ENCODE measurements around the gene KPNA4. TPM values are rescaled to one million over a fixed set of nuclear protein-coding genes. Genes with fewer than 3 reads are reported as not detected.

The KPNA4 gene
- total and polyA plus RNA-seq, 2 of the 4 experiments (the other 2 are of a cell fraction), result 12.9 to 46.1 TPM

DNA sequence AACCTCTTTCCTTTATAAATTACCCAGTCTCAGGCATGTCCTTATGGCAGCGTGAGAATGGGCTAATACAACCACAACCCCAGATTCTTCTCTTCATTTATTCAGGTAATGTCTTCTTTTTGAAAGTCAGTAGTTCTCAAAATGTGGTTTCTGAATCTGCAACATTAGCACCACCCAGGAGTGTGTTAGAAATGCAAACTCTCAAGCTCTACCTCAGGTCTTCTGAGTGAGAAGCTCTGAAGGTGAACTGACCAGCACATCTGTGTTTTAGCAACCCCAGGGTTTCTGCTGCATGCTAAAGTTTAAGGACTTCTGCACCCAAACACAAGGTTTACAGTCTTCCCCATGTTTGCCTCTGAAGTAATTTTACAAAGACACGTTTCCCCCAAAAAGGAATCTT is 93.5 kb downstream of the KPNA4 start:
- H3K27me3 ChIP-seq (ENCODE audit: control insufficient read depth, insufficient read depth, low read length), result no peaks in the 10 kb centered on the region
- H4K5ac ChIP-seq (ENCODE audit: low read depth, low read length), result no peak overlapping the region
- no peak overlapping the region for H3K18ac ChIP-seq (ENCODE audit: low read depth, low read length)
- WGBS, 2 experiments (ENCODE audit: extremely low coverage in 2 of 2, insufficient read length in 1 of 2), result no CpG with 5 or more reads among the region's 2 CpGs
- ATAC-seq (ENCODE audit: low read depth), result no peak
- H3K4me3 ChIP-seq (ENCODE audit: insufficient read depth, low read depth, low read length), result no peak overlapping the region
- H2AFZ ChIP-seq (replicated peaks; ENCODE audit: low read length, poor library complexity), result no peak overlapping the region
- H2BK20ac ChIP-seq (ENCODE audit: low read depth, low read length), result no peak overlapping the region
- H3K14ac ChIP-seq (replicated peaks; ENCODE audit: low read depth, low read length), result no peak overlapping the region
- no peaks in the 10 kb centered on the region for H3K36me3 ChIP-seq (ENCODE audit: control insufficient read depth, insufficient read depth, low read length)
- no peak overlapping the region for H3K56ac ChIP-seq (ENCODE audit: extremely low read depth, insufficient read depth, low read length)
- H4K20me1 ChIP-seq (ENCODE audit: insufficient read depth, low read length), result no peaks in the 10 kb centered on the region
- H3K27ac ChIP-seq (ENCODE audit: insufficient read depth, low read length), result no peak overlapping the region
- in situ Hi-C loops (cut with MboI; ENCODE audit: low sequenced_read_pairs), result no loop called here
- H3K9ac ChIP-seq (ENCODE audit: low read depth, low read length), result no peak overlapping the region
- no peak overlapping the region for H4K8ac ChIP-seq (ENCODE audit: low read depth in 2 of 2, low read length in 2 of 2)
- no TSS peak for BruUV-seq (replicated peaks)
- peaks cover 8% of the 10 kb centered on the region for H3K9me3 ChIP-seq (ENCODE audit: control insufficient read depth, insufficient read depth, low read length)
- dilution Hi-C loops (cut with HindIII; ENCODE audit: low sequenced_read_pairs, unreplicated experiment), result no loop called here
- intact Hi-C loops (cut with micrococcal nuclease), result no loop called here
- ChIA-PET POLR2A (ENCODE audit: unreplicated experiment) (interaction anchor here (0.5 kb wide), 1 partner anchor 175 kb away, joined by 3 read pairs; no protein-coding TSS in a partner anchor), CTCF (no interaction called here)
- no peak overlapping the region for H2AK5ac ChIP-seq (ENCODE audit: low read depth, low read length)
- H4K91ac ChIP-seq (ENCODE audit: insufficient read depth, low read depth, low read length), result no peak overlapping the region
- no peak overlapping the region for H3K4ac ChIP-seq (ENCODE audit: low read depth, low read length)
- H2BK120ac ChIP-seq (ENCODE audit: low read depth, low read length), result no peak overlapping the region
- no peak overlapping the region for H2AK9ac ChIP-seq (replicated peaks; ENCODE audit: low read depth, low read length, poor library complexity)
- no peak overlapping the region for H3K23ac ChIP-seq (ENCODE audit: low read depth, low read length)
- no peak for TF ChIP-seq RAD21 (IDR thresholded peaks at IDR 0.05; ENCODE audit: low read length)
- TF ChIP-seq FOS (IDR thresholded peaks at IDR 0.05; ENCODE audit: low read depth, low read length), result no peak
- no peak for TF ChIP-seq NFE2L2 (IDR thresholded peaks at IDR 0.05; ENCODE audit: low read depth, low read length)
- TF ChIP-seq CTCF (conservative IDR thresholded peaks at IDR 0.05; ENCODE audit: low read depth, low read length), result no peak
- TF ChIP-seq MXI1 (IDR thresholded peaks at IDR 0.05; ENCODE audit: borderline replicate concordance, low read depth, low read length), result no peak
- no peak for TF ChIP-seq CEBPB (IDR thresholded peaks at IDR 0.05; ENCODE audit: low read depth, low read length)
- no peak for TF ChIP-seq RCOR1 (IDR thresholded peaks at IDR 0.05; ENCODE audit: insufficient replicate concordance, low read length)
- TF ChIP-seq, protein P1, sequence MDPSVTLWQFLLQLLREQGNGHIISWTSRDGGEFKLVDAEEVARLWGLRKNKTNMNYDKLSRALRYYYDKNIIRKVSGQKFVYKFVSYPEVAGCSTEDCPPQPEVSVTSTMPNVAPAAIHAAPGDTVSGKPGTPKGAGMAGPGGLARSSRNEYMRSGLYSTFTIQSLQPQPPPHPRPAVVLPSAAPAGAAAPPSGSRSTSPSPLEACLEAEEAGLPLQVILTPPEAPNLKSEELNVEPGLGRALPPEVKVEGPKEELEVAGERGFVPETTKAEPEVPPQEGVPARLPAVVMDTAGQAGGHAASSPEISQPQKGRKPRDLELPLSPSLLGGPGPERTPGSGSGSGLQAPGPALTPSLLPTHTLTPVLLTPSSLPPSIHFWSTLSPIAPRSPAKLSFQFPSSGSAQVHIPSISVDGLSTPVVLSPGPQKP (IDR thresholded peaks at IDR 0.05; ENCODE audit: borderline replicate concordance, low read depth, low read length), result no peak
- TF ChIP-seq MAFK (IDR thresholded peaks at IDR 0.05; ENCODE audit: low read depth, low read length), result no peak
- TF ChIP-seq CHD1 (IDR thresholded peaks at IDR 0.05; ENCODE audit: low read depth, low read length), result no peak
- no peak for TF ChIP-seq RFX5 (IDR thresholded peaks at IDR 0.05; ENCODE audit: low read depth, low read length)
- TF ChIP-seq MAZ (IDR thresholded peaks at IDR 0.05; ENCODE audit: borderline replicate concordance, low read depth, low read length), result no peak
- TF ChIP-seq BHLHE40 (IDR thresholded peaks at IDR 0.05; ENCODE audit: low read depth, low read length), result no peak
- TF ChIP-seq SMC3 (IDR thresholded peaks at IDR 0.05; ENCODE audit: low read depth, low read length), result no peak
- no peak for DNase-seq
- peaks cover 14% of the 10 kb centered on the region for H3K4me1 ChIP-seq (ENCODE audit: control insufficient read depth, insufficient read depth, low read length)
- H3K79me1 ChIP-seq (ENCODE audit: low read depth in 1 of 2, low read length in 2 of 2), result no peaks in the 10 kb centered on the region; a peak in 1 of 4 replicates
- H3K9me1 ChIP-seq (ENCODE audit: insufficient read depth, low read length), result peaks cover 8% of the 10 kb centered on the region
- no peak overlapping the region for H3K4me2 ChIP-seq (ENCODE audit: low read depth, low read length)
- no peak overlapping the region; the same call in 2 of the 3 replicates for H2BK15ac ChIP-seq (ENCODE audit: low read depth, low read length)
- no peak overlapping the region for H2BK5ac ChIP-seq (ENCODE audit: low read depth, low read length, poor library complexity, severe bottlenecking)

All from IMR-90 (cell line).